Dedifferentiated amniotic fluid mesenchymal stem cell (primary cell): ENCODE results near the gene MACROD1.
A peak's percentile ranks its signal among the peaks of the same experiment; 100 is the strongest.

Source experiments
- DNase-seq: peaks from one replicate; pipeline ENCODE4 v3.0.0-alpha.2; 2016; ENCODE audit errors: extremely low spot score

MACROD1 gene

DNA sequence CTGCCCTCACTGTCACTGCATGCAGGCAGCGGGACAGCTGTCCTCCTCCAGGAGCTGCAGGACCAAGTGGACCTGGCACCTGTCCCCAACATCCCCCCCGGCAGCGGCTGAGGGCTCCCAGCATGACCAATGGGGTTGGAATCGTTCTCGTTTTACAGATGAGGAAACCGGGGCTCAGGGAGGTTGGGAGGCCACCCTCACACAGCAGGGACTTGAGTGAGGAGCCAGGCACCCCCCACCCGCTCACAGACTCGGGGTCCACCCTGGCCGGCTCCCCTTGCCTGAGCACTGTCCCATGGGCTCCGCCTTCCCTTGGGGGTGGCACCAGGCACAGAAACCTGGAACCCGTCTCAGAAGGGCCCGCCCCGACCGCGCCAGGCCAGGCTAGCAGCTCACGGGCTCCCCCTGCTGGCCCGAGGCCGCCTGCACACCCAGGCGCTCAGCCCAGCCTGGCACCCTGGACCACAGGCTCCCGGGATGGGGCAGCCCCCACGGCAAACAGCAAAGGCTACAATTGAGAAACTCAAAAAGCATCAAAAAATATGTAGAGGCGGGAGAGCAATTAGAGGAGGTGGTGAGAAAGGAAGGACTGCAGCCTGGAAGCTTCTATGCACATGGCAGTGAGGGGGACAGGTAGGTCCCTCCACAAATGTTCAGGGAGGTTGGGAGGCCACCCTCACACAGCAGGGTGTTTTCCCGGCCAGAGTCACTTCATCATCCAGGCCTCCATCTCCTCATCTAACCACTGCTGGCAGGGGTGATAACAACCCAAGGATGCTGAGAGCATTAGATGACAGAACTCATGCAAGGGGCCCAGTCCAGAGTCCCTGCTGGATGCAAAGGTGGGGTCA lies 12.8 kb downstream of the MACROD1 start:
- no peak for DNase-seq

DNA sequence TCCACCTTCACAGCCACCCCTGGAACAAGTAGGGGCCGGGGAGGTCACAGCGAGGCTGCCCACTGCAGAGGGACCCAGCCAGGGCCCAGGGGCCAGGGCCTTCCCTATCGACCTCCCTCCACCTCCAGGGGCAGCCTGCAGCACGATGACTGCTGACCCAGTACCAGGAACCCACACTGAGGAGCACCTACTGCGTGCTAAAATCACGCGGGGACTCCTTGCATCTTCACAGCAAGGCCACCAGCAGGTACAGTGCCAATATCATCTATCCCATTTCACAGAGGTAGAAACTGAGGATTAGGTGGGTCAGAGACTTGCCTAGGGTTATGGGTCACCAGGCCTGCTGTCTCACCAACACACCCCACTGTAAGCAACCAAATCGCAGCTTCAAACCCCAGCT lies 14.6 kb downstream of the MACROD1 start:
- no peak for DNase-seq

DNA sequence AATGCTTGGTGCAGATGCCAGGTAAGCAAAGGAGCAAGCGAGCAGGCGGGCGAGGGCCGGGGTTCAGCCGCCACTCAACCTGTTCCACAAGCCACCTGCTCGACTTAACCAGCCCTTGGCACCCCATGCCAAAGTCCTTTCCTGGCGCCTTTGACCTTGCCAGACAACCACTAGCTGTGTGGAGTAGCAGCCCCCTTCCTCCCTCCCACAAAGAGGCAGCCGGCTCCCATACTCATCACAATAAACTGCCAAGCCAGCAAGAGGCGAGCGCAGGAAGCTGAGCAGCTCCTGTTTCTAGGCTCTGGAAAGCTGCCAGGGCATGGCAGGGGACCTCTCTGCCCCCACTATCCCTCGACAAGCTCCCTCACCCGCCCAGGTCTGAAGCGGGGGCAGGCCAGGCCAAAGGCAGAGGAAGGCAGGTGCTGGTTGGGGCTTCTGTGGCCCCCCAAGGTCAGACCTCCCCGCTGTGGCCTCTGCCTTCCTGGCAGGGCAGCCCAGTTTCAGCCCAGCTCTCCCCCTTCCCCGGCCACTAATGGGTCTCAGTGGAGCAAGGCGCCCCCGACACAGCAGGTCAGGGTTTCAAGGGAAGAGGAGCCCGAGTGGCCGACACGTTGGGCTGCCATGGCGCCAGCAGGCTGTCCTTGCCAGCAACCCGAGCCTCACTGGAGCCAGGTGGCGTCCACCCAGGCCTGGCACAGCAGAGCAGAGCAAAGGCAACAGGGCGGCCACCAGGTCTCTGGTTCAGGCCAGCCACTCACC lies 15.3 kb downstream of the MACROD1 start:
- no peak for DNase-seq

DNA sequence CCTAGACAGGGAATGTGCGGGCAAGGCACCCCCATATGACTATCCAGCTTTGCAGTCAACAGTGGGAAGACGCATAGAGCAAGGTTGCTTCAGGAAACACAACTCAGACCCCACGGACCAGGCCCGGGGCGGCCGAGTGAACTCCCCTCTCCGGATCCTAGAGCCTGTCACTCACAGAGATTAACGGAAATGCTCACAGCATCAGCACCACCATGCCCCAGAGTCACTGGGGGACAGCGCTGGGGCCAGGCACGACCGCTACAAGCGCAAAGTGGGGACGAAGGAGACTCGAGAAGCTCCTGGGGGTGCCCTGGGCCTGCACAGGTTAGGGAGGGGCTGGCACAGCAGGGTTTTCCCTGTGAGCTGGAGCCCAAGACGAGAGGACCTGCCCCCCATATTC lies 15.9 kb downstream of the MACROD1 start:
- no peak for DNase-seq

DNA sequence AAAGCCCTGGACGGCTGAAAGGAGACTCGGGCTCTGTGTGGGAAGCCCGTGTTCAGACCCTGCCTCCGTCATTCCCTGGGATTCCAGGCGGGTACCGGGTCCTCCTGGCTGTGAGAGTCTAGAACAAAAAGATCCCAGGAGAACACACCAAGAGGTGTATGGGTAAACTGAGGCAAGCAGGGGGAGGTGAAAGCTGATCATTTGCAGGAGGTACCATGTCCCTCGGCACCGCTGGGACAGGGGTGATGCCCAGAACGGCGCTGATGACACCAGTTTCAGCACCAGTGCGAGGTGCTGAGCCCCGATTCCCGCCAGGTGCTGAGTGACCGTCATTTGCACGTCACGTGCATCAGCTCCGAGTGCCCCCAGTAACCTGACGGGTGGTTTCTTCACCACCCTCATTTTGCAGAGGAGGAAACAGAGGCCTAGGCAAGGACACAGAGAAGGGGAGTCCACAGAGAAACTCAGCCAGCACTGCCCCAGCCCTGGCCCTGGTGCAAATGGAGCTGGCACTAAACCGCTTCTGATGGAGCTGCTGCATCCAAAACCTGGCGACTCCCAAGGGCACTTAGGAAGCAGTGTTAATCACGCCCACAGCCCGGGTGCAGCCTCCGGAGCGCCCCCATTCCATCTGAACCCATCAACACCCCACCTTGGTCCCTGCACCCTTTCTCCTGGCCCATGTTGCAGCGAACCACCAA lies 16.8 kb downstream of the MACROD1 start:
- no peak for DNase-seq

DNA sequence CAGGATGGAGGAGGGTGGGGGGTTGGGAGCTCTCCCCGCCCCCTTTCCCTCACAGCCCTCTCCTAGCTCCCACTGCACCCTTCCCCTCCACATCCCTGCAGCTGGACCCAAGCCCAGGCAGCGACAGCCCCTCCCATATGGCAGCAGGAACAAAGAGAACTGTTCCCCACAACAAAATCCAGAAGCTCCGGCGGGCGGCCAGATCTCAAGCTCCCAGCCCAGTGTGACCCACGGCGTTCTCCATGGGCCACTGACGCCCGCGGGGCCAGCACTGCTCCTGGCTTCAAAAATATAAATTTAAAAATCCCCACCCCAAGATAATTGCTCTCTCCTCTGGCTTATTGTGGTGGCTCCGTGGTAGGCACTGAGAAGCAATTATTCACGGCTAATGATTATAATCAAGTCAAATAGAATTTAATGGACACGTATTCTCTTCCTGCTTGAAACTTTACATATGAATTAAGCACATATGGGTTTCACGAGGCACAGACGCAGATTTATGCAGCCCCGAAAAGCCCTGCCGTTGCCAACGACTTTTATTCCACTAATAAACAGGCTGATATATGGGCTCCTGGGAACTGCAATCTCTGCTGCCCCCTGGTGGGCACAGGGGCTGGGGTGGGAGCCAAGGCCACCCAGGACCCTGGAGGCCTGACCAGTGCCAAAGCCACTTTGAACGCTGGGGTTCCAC lies 17.5 kb downstream of the MACROD1 start:
- peak; percentile 57 for DNase-seq

DNA sequence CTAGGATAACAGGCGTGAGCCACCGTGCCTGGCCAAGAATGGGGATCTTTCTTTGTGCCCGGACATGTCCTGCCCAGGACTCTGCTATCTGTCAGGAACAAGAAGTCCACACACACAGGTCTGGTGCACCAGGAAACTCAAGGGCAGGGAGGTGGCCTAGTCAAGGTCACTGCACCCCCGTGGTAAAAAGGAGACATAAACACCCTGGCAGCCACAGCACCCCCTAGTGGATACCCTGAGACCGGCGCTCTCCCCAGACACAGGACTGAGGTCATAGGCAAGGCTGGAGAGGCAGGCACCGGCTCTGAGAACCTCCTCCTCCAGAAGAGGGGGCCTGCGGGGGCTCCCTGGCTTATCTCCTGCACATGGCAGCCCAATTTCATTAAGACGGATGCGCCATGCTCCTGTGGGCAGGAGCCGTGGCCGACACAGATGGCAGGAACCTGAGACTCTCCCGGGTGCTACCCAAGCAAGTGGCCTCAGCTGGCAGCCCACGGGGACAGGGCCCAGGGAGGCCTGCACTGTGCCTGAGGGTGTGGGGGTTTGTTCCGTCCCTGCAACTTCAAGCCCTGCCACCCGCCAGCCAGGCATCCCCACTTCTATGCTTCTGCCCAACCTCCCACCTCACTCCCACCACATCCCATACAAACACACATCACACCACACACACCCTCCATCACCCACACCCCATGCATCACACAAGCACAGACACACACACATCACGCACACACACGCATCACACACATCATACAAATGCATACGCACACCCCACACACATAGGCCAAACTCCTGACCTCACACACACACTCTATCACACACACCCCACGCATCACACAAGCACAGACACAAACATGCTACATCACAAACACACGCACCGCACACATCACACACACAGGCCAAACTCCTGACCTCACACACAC lies 19.6 kb downstream of the MACROD1 start:
- no peak for DNase-seq

DNA sequence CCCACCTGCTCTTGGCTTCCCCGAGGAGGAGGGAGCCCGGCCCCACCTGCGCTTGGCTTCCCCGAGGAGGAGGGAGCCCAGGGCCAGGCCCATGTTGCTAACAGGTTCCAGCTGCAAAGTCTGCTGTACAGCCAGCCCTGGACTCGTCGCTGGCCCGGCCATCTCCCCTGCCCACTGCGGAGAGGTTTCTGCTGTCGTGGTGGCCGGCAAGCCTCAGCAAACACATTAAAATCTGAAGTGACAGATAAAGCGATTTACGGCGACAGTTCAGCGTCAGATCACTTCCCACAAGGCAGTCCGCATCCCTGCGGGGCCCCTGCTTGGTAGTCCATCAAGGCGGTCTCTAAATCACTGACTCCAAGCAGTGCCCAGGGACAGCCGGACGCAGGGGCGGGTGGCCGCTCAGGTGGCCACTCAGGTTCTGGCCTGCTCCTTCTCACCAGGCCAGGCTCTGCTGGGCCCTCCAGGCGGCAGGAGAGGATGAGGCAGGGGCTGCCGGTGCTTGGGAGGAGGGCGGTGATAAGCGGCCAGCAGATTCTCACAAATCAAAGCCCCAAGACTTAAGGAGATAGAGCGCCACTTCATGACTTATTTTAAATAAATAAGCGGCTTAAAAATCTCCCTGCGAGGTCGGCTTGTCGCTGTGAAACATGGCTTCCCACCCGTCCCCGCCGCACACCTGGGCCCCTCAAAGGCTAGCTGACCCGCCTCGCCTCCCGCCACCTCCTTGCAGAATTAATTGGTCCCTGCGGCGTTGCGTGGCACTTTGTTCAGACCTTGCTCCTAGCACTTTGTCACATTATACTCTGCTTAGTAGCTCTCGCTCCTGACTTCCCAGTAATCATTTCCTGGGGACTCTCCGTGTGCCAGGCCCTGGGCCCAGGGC lies 21.1 kb downstream of the MACROD1 start:
- no peak for DNase-seq

DNA sequence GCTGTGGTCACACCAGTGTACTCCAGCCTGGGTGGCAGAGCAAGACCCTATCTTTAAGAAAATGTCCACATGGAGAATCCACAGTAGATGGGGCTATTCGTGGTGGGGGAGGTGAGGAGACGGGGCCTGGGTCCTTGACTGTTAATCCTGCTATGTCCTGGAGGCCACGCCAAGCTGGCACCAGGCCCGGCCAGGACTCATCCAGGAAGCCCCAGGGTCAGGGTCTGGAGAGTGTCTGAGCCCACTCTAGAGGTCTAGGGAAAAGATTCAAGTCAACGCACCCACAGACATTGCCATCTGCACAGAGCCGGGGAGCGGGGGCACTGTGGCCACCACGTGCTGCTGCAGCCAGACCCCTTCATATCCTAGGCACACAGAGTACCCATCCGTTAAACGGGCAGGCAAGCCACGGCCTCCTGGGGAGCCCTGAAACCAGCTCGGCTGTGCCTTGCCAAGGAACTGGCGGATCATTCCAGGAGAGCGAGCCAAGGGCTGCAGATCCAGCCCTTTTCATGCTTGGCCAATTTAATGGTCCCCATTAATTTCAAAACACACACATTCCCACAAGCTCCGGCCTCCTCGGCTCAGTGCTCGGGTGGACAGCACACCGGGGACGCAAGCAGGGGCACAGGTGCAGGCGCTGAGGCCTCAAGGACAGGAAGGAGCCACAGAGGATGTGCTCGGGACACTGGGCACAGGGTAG lies 24.7 kb downstream of the MACROD1 start:
- no peak for DNase-seq

DNA sequence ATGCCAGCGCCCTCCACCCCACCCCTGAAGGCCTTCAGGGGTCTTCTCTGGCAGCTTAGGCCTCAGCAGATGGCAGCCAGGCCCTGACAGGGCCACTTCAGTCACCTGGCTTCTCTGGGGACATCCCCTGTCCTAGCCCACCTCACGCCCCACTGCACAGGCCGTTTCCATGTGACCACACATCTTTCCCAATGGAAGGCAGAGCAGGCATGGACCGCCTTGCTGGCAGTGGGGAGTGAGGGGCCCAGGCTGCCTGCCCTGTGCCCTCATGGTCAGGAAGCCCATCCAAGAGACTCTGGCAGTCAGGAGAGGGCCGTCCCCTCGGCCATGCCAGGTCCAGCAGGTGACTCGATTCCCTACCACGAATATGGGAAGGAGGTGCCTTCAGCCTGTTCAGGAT lies 25.8 kb downstream of the MACROD1 start:
- no peak for DNase-seq

DNA sequence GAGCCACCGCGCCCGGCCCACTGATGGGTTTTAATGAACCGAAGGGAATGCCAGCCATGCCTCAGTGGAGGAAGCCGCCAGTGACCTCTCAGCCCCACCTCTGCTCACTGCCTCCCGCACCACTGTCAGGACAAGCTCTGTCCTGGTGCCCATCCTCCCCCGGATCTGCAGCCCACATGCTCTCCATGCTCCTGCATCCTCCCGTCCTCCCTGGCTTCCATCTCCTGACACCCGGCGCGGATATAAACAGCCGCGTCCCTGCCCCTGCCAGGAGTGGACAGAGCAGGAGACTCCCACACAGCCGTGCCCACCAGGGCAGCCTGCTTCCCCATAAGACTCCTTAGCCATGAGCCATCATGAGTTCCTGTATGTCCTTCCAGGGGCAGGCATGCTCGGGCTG lies 26.9 kb downstream of the MACROD1 start:
- no peak for DNase-seq

DNA sequence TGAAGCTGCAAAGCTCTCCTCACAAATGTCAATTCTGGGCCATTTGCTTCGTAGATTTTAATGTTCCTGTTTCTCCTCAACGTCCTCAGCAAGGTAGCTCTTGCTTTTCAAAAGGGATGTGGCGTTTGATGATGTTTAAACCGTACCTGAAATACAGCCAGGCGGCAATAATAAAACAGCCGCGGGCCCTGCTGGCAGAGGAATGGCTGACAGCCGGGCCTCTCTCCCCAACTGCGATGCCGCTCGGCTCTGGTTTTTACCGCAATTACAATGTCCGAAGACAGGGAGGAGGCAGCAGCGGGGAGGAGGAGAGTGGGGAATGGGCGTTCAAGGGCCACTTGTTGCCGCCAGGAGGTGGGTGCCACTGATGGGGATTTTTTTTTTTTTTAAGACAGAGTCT lies 27.5 kb downstream of the MACROD1 start:
- DNase-seq: no peak

DNA sequence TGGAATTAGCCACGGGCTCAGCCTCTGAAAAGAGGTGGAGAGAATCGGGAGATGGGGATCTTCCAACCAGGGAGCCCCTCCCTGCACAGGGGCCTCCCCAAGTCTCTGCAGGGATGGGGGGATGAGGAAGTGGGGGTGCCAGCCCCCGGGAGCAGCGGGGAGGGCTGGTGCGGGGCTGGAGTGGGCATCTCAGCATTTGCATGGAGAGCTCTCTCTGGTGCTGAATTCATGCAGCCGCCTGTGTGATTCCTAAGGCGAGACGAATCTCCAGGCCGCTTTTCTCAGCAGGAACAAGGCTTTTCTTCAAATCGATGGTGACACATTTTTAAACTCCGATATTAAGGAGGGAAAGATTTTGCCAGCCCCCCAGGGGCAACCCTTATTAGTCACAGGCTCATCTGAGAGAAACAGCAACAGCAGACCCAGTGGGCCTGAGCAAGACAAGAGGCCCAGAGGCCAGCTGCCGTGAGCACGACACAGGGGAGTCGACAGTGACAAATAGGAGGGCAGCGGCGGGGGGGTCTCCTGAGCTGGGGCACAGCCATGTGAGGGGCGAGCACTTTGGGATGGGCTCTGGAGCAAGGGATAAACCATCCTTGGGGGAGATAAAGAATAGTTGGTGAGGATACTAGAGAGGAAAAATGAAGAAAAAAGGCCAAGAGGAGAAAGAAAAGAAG lies 29.0 kb downstream of the MACROD1 start:
- no peak for DNase-seq

DNA sequence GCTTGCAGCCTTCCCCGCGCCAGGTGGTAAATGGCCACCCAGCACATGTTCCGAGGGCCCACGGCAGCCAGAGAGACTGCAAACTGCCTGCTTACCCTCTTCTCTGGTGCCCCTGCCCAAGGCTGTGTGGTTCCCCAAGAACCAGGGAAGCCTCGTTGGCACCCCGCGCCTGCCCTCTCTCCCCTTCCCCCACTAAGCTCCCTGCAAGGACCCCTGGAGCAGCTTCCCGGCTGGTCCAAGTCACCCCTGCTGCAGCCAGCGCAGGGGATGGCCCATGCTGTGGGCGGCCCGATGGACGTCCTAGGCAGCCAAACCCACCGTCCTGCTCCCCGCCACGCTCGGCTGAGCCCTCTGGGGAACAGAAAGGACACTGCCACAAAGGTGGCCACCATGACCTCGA lies 30.2 kb downstream of the MACROD1 start:
- DNase-seq: no peak

DNA sequence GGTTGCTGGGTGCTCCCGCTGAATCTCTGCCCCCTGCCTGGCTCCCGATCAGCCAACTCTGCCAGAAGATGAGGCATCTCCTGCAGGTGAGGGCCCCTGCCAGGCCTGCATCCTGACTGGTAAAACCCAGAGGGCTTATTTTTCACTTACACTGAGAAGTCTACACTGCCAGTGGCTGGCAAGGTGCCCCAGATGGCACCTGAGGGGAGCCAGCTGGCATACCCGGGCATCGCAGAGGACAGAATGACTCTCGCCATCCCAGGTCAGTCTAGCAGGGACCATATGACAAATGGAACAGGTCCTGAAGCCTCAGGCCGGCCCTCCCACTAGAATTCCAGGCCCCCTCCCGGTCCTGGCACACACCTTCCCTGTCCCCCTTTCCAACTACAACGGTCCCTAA lies 30.9 kb downstream of the MACROD1 start:
- DNase-seq: no peak

DNA sequence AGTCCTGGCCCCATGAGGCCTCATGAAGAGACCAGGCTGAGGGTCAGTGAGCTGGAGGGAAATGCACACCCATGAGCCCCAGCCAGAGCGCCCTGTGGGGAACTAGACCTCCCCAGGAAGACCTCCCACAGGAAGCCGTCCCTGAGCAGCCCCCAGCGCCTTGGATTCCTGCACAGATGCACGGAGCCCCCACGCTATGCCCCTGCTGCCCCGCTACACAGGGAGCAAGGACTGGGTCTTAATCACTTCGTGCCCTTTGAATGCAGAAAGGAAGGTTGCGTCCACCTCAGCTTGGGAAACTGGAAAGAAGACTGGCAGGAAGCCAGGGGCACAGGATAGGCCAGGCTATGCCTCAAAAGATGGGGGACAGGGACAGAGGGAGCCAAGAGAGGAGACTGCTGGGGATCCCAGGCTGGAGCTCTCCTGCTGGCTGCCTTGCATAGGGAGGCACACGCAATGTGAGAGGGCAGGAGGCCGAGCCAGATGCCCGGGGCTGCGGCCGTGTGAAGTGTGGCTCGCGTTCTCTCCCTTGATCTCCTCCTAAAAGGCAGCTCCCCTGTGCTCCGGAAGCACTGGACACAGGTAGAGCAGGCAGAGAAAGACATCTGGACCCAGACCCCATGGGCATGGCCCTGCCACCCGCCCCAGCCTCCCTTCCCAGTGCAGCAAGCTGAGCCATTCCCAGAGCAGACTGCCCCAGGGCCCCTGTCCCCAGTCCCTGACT lies 32.8 kb downstream of the MACROD1 start:
- no peak for DNase-seq

DNA sequence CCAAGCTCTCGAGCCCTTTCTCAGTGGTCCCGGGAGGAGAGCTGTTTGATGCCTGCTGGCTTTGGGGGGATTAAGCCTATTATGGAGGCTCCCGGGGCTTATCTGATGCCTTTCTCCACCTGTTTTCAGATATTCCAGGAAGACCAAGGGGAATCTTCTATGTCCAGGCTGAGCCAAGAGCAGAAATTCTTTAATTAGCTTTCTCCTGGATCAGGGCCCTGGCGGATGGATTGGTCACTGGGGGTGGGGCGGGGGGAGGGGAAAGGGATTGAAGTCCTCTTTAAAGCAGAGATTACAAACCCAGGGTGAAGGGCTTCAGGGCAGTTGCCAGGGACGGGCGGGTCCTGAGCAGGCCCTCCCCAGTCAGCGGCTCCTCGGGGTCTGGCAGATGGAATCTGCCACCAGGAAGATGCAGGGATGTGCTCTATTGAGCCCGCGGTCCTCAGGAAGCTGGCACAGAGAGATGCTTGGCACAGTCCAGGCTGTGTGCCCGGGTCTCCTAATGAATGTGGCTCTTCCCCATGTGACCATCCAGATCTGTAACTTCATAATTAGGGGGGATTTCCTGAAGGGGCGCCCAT lies 33.6 kb downstream of the MACROD1 start:
- DNase-seq: no peak
